Peyer's patch (tissue), 4 donors: ENCODE measurements around the gene ACSL1.

Experiments used
- CTCF ChIP-seq, 6 experiments: fragments of 450-650 bp in 4 of 6; fragments of 200-600 bp in 2 of 6; sonication (generic) in 1 of 6; IDR thresholded peaks; one replicate each; pipeline ENCODE4 v1.5.1; 2017 to 2019; ENCODE audit warnings: antibody characterized with exemption in 6 of 6, mild to moderate bottlenecking in 3 of 6, moderate library complexity in 1 of 6
- POLR2A ChIP-seq, 2 donors: fragments of 450-650 bp; IDR thresholded peaks; one replicate each; pipeline ENCODE4 v1.5.1; 2017; ENCODE audit warnings: antibody characterized with exemption in 2 of 2, mild to moderate bottlenecking in 2 of 2, moderate library complexity in 2 of 2

- TF ChIP-seq CTCF (IDR thresholded peaks at IDR 0.05), result no peak
- no peak for TF ChIP-seq POLR2A (IDR thresholded peaks at IDR 0.05)
Measured at GRCh38 chr4:184831153-184831552, 5.4 kb upstream of the ACSL1 start.
